Muscle of leg (tissue), 11 donors: ENCODE measurements around the gene CYP27C1. TPM values are rescaled to one million over a fixed set of nuclear protein-coding genes. Genes with fewer than 3 reads are reported as not detected.

Source experiments
- DNase-seq: peaks from one replicate; pipeline ENCODE4 v3.0.0; 2013
- H3K27ac ChIP-seq: one replicate; pipeline ENCODE4 v1.5.1; 2013; ENCODE audit warnings: mild to moderate bottlenecking, low read length, control low read depth
- H3K27me3 ChIP-seq: one replicate; pipeline ENCODE4 v1.6.1; 2013; ENCODE audit warnings: low read length; ENCODE audit not compliant: control insufficient read depth, insufficient read depth
- H3K36me3 ChIP-seq: one replicate; pipeline ENCODE4 v1.6.1; 2013; ENCODE audit warnings: low read length; ENCODE audit not compliant: control insufficient read depth, insufficient read depth
- H3K4me1 ChIP-seq: one replicate; pipeline ENCODE4 v1.6.1; 2013; ENCODE audit warnings: low read length; ENCODE audit not compliant: control insufficient read depth, insufficient read depth
- H3K4me3 ChIP-seq: one replicate; pipeline ENCODE4 v1.5.1; 2013; ENCODE audit warnings: low read length, control low read depth
- H3K9me3 ChIP-seq: replicated peaks from 2 replicates; pipeline ENCODE4 v1.6.1; 2013; ENCODE audit warnings: low read depth, low read length; ENCODE audit not compliant: control insufficient read depth
- WGBS: methylation state at CpG from one replicate; pipeline ENCODE4 v1.1.5; 2013; ENCODE audit warnings: missing lambda C conversion rate; ENCODE audit not compliant: insufficient coverage; 5-methylcytosine and 5-hydroxymethylcytosine counted together
- polyA plus RNA-seq, 8 donors: library from polyadenylated mRNA; unstranded; fragments of 120-200 nt; gene quantifications; one replicate each; pipeline versions ENCODE4 v1.2.1 to v1.2.3, GENCODE V29; 2013; ENCODE audit warnings: inconsistent platforms in 1 of 8, low replicate concordance in 1 of 8; ENCODE audit not compliant: insufficient read length in 8 of 8, insufficient read depth in 1 of 8
- total RNA-seq: library from RNA; stranded (reverse); fragments of 120-200 nt; gene quantifications from one replicate; pipeline ENCODE4 v1.2.4, GENCODE V29; 2013

CYP27C1 gene
- total and polyA plus RNA-seq, 9 donors = 2.3 to 7.8 (median 5.0) TPM

DNA sequence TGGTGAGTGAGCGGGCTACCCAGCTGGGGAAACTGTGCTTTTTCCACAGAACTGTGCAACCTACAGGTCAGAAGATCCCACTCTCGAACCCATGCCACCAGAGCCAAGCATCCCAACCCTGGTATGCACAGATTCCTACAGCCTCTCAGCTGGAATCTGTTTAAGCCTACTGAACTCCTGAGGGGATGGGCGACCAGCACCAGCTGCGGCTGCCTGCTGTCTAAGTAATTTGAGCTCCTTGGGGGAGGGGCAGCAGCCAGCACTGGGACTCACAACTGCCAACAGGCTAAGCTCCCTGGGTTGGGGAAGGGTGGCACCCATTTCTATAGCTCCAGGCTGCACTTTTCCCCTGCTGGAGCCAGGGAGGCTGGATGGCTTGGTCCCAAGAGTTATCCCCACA, 11.8 kb downstream of the CYP27C1 start:
- H3K27me3 ChIP-seq = no peaks in the 10 kb centered on the region
- peak; percentile 71 for DNase-seq
- 34% methylated on average over 2 of the region's 4 CpGs for WGBS

GRCh38 chr2:127205218-127206125, 14.6 kb downstream of the CYP27C1 start:
- Histone ChIP-seq H3K27ac (no peak overlapping the region), H3K9me3 (peaks cover 6% of the 10 kb centered on the region), H3K36me3 (no peaks in the 10 kb centered on the region), H3K4me3 (no peak overlapping the region), H3K4me1 (peaks cover 14% of the 10 kb centered on the region), H3K27me3 (no peaks in the 10 kb centered on the region)
- no peak for DNase-seq
- 82% methylated on average over 30 of the region's 35 CpGs for WGBS

More for the DNA sequence above, 11.8 kb downstream of the CYP27C1 start:
- Histone ChIP-seq H3K27ac (no peak overlapping the region), H3K9me3 (peaks cover 6% of the 10 kb centered on the region), H3K4me1 (peaks cover 14% of the 10 kb centered on the region), H3K36me3 (no peaks in the 10 kb centered on the region), H3K4me3 (no peak overlapping the region)

DNA sequence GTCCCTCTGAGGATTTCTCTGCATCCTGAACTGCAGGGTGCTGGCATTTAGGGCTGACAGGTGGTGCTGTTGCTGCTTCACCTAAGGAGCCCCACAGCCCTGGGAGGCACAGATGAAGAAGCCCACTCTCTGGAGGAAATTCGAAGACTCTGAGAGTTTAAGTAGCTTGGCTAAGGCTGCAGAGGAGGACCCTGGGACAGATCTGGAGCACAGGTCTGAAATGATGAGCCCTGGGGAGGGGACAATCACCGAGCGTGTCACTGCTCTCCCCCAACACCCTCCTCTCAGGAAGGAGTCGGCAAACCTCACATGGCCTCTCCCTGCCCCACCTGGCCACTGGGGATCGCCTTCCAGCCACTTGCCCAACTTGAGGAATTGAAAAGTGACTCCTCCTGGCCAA, 18.6 kb downstream of the CYP27C1 start:
- no peak overlapping the region for H3K27ac ChIP-seq
- WGBS = 86% methylated on average over 1 of the region's 5 CpGs
- H3K36me3 ChIP-seq = no peaks in the 10 kb centered on the region
- peaks cover 2% of the 10 kb centered on the region for H3K9me3 ChIP-seq
- H3K27me3 ChIP-seq = no peaks in the 10 kb centered on the region
- peaks cover 4% of the 10 kb centered on the region for H3K4me1 ChIP-seq
- no peak overlapping the region for H3K4me3 ChIP-seq
- DNase-seq = no peak

DNA sequence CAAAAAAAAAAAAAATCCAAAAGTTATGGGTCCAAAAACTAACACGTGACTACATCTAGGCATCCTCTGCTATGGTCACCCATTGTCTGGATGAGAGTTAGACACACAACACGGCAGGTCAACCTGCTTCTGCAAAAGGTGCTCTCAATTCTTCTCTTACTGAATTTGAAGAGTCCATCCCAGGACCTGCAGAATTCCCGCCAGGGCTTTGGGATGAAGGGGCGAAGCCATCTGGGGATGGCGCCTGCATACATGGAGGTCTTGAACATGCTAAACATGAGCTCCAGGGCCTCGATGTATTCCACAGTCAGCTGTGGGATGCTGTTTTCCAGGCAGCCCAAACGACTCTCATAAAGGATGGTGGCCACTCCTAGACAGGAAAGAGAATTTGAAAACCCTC, 19.1 kb downstream of the CYP27C1 start:
- Histone ChIP-seq H3K36me3 (no peaks in the 10 kb centered on the region), H3K4me3 (no peak overlapping the region), H3K9me3 (peaks cover 2% of the 10 kb centered on the region), H3K27ac (no peak overlapping the region), H3K4me1 (peaks cover 4% of the 10 kb centered on the region), H3K27me3 (no peaks in the 10 kb centered on the region)
- no peak for DNase-seq
- WGBS = 89% methylated on average over 7 of the region's 7 CpGs

GRCh38 chr2:127199223-127199622, 20.9 kb downstream of the CYP27C1 start:
- H3K27me3 ChIP-seq = no peaks in the 10 kb centered on the region
- H3K9me3 ChIP-seq = peaks cover 2% of the 10 kb centered on the region
- no peak overlapping the region for H3K27ac ChIP-seq
- no peaks in the 10 kb centered on the region for H3K36me3 ChIP-seq
- H3K4me3 ChIP-seq = no peak overlapping the region
- 98% methylated on average over 11 of the region's 14 CpGs for WGBS
- H3K4me1 ChIP-seq = peaks cover 15% of the 10 kb centered on the region
- no peak for DNase-seq

DNA sequence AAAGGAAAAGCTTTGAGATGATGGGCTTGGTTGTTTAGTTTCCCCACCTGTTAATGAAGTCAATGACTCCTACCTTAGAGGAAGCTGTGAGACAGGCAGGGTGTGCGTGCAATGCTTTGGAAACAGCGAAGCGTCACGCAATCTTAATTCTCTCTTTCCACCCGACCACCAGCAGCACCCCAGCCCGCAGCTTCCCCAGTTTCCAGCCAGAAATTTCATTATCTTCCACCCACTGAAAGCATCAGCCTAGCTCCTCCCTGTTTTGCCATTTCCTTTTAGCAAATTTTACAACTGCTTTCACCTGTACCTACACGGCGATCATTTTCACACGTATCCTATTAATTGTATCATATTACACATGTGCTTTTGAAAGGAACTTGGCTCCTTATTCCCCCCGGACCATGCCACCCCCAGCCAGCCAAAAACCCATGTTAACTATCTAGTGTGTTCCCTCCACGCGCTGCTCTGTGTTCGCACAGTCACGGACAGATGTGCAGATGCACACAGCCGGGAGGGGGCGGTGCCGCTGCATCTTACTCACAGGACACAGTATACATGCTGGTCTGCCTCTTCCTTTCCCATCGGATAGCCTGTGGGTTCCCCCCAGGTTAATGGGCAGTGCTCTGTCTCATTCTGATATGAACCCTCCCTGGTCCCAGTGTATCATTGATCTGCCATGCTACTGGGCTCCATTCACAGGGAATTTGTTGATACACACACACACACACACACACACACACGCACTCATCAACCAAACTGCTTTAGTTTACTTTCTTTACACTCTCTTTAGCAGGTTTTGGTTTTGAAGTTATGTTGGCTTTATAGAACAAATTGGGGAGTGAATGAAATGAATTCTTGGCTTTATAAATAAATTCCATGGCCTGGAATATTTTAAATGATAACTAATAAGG, 22.4 kb downstream of the CYP27C1 start:
- peaks cover under 1% of the 10 kb centered on the region for H3K36me3 ChIP-seq
- H3K27me3 ChIP-seq = no peaks in the 10 kb centered on the region
- no peak overlapping the region for H3K4me3 ChIP-seq
- 63% methylated on average over 15 of the region's 19 CpGs for WGBS
- H3K27ac ChIP-seq = no peak overlapping the region
- H3K9me3 ChIP-seq = peaks cover 2% of the 10 kb centered on the region
- peak; percentile 60 for DNase-seq
- peaks cover 25% of the 10 kb centered on the region for H3K4me1 ChIP-seq

DNA sequence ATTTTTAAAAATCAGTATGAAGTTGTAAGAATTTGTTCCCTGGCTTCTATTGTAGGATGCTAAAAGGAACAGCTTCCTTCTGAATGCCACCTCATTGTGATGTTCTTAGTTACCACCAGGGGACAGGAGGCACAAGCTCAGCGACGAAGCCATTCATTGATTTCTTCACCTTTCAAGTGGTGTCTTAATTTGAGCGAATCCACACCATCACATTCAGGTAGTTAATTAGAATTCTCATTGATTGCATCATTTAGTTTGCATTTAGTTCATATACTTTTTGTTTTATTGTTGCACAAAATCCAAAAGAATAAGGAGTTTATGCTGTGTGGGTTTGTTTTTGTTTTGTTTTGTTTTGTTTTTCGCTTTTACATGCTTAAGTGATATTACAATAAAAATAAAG, 23.1 kb downstream of the CYP27C1 start:
- no peak overlapping the region for H3K4me3 ChIP-seq
- peaks cover 2% of the 10 kb centered on the region for H3K36me3 ChIP-seq
- peaks cover 26% of the 10 kb centered on the region for H3K4me1 ChIP-seq
- no CpG with 5 or more reads among the region's 4 CpGs for WGBS
- H3K27ac ChIP-seq = no peak overlapping the region
- no peak for DNase-seq
- H3K9me3 ChIP-seq = peaks cover 2% of the 10 kb centered on the region
- H3K27me3 ChIP-seq = no peaks in the 10 kb centered on the region

DNA sequence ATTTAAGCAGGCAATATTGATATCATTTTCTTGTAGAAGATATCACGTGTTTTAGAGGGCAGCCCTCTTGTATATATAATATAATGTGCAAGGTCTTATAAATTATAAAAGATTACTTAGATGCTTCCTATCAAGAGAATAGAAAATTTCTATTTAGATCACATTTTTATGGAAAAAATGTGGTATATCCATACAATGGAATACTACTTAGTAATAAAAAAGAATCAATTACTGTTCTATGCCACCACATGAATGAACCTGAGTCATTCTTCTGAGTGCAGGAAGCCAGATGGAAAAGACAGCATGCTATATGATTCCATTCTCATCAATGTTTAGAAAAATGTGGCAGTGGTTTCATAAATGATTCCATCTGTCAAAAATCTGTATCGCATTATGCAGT, 23.6 kb downstream of the CYP27C1 start:
- peaks cover 2% of the 10 kb centered on the region for H3K36me3 ChIP-seq
- H3K27ac ChIP-seq = no peak overlapping the region
- no peaks in the 10 kb centered on the region for H3K27me3 ChIP-seq
- no peak for DNase-seq
- peaks cover 2% of the 10 kb centered on the region for H3K9me3 ChIP-seq
- no peak overlapping the region for H3K4me3 ChIP-seq
- H3K4me1 ChIP-seq = peaks cover 26% of the 10 kb centered on the region
- no CpG with 5 or more reads among the region's 2 CpGs for WGBS

GRCh38 chr2:127195140-127196074, 24.7 kb downstream of the CYP27C1 start:
- no peak overlapping the region for H3K4me3 ChIP-seq
- peaks cover 2% of the 10 kb centered on the region for H3K9me3 ChIP-seq
- H3K27ac ChIP-seq = peak overlapping the region; percentile 2
- WGBS = 75% methylated on average over 8 of the region's 18 CpGs
- peaks cover 26% of the 10 kb centered on the region for H3K4me1 ChIP-seq
- peaks cover 2% of the 10 kb centered on the region for H3K36me3 ChIP-seq
- peaks cover 2% of the 10 kb centered on the region for H3K27me3 ChIP-seq
- DNase-seq = no peak
